Activated effector memory CD4-positive, alpha-beta T cell treated with Interleukin-2 at 50 U/mL for 16 hours (primary cell): ENCODE data around the gene MUC16.
"Not testable (repeated sequence)": the region's sequence is repeated elsewhere in the genome, so short reads cannot be mapped to it uniquely, and the experiment has no call there.

Experiments
- DNase-seq: peaks from one replicate; pipeline ENCODE4 v3.0.0-alpha.2; 2020

MUC16 gene

GRCh38 chr19:9009935-9010651 is at the start of gene MUC16:
TSS of gene MUC16 (minus strand) at chr19:9010409.
- no peak for DNase-seq

DNA sequence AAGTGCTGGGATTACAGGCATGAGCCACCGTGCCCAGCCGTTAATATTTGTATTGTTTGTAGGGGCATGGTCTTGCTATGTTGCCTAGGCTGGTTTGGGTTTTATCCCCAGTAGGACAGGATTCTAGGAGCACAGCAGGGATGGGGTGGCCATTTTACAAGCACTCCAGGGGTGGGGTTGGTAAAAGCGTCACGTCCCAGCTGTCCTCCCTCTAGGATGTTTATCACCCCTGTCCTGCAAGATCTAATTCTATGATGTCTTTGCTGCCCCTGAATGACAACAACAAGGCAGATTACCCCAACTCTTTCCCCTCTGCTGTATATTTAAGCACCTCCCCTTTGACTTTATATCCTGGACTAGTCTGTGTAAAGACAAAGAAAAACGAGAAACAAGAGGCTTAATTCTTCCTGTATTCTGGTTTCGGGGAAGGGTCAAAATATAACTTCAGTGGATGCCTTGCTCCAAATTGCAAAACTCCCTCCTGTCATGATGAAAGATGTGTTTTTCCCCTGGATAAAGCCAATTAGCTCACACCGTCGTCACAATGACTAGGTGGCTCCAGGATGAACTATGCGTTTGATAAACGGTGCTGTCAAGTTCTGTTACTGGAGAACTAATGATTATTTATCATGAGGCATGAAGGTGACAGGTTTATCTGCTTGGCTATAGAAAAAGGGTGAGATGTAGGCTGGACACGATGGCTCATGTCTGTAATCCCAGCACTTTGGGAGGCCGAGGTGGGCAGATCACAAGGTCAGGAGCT is 48.9 kb upstream of the MUC16 start:
- no peak for DNase-seq

DNA sequence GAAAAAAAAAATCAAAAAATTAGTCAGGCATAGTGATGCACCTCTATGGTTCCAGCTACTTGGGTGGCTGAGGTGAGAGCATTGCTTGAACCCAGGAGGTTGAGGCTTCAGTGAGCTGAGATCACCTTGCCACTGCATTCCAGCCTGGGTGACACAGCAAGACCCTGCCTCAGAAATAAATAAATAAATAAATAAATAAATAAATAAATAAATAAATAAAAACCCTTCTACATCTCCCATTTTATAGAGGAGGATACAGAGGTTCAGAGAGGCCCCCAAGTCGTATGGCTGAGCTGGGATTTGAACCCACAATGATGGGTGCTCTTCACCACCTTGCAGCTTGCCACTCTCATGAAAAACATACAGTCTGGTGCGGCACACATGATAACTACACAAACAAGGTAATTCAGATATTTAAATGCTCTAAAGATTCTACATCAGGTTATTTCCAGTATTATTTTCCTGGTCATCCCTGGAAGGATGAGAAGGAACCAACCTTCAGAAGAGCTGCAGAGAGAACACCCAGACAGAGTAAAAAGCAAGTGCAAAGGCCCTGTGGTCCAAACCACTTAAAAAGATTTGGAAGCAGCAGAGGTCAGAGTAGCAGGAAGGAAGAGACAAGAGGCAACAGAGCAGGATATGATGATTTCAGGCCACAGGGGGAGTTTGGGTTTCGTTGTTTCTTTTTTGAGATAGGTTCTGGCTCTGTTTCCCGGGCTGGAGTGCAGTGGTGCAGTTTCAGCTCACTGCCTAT is 47.5 kb upstream of the MUC16 start:
- no peak for DNase-seq

GRCh38 chr19:9056131-9056530 is 45.9 kb upstream of the MUC16 start:
- DNase-seq, result not testable (repeated sequence)

GRCh38 chr19:9054765-9055164 is 44.6 kb upstream of the MUC16 start:
- DNase-seq, result no peak

GRCh38 chr19:9054207-9054606 is 44.0 kb upstream of the MUC16 start:
- DNase-seq, result no peak

DNA sequence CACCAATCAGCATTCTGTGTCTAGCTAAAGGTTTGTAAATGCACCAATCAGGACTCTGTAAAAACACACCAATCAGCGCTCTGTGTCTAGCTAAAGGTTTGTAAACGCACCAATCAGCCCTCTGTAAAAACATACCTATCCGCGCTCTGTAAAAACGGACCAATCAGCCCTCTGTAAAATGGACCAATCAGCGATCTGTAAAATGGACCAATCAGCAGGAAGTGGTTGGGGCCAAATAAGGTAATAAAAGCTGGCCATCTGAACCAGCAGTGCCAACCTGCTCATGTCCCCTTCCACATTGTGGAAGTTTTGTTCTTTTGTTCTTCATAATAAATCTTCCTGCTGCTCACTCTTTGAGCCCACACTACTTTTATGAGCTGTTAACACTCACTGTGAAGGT is 43.5 kb upstream of the MUC16 start:
- not testable (repeated sequence) for DNase-seq

GRCh38 chr19:9052894-9053293 is 42.7 kb upstream of the MUC16 start:
- no peak for DNase-seq

DNA sequence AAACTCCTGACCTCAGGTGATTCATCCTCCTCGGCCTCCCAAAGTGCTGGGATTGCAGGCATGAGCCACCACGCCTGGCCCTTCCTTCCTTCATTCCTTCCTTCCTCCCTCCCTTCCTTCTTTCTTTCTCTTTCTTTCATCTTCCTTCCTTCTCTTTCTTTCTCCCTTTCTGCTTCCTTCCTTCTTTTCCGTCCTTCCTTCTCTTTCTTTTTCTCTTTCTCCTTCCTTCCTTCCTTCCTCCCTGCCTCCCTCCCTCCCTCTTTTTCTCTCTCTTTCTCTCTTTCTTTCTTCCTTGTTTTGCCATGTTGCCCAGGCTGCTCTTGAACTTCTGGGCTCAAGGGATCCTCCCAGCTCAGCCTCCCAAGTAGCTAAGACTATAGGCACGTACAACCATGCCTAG is 36.5 kb upstream of the MUC16 start:
- no peak for DNase-seq

DNA sequence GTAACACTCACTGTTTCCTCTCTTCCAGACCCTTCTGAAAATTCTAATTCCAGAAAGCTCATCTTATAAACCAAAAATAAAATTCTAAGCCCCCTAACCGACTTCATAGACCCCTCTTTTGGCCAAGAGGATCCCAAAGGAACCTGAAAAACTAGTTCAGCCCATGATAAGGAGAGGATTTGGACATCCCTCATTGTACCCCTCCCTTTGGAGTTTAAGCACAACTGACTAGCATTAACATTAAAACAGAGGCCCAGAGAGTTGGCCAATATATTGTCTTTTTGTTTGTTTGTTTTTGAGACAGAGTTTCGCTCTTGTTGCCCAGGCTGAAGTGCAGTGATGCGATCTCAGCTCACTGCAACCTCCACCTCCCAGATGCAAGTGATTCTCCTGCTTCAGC is 34.2 kb upstream of the MUC16 start:
- no peak for DNase-seq

DNA sequence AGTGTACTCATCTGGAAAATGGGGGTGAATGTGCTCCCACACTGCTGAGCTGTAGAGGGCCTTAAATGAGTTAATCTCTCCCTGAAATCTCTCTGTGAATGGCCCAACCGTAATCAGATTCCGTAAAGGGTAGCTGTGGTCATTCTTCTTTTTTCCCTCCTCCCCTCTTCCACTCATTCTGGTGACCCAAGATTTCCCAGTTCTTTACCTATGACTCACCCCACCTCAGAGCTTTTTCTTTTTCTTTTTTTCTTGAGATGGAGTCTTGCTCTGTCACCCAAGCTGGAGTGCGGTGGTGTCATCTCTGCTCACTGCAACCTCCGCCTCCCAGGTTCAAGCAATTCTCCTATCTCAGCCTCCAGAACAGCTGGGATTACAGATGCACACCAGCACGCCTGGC is 33.3 kb upstream of the MUC16 start:
- DNase-seq, result no peak

DNA sequence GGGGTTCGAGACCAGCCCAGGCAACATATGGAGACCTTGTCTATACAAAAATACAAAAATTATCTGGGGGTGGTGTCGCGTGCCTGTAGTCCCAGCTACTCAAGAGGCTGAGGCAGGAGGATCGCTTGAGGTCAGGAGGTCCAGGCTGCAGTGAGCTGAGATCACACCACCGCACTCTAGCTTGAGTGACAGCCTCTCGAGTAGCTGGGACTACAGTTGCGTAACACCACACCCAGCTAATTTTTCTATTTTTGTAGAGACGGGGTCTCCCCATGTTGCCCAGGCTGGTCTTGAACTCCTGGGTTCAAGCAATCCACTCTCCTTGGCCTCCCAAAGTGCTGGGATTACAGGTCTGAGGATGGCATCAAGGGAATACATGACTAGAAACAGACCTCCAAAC is 30.8 kb upstream of the MUC16 start:
- DNase-seq, result no peak

DNA sequence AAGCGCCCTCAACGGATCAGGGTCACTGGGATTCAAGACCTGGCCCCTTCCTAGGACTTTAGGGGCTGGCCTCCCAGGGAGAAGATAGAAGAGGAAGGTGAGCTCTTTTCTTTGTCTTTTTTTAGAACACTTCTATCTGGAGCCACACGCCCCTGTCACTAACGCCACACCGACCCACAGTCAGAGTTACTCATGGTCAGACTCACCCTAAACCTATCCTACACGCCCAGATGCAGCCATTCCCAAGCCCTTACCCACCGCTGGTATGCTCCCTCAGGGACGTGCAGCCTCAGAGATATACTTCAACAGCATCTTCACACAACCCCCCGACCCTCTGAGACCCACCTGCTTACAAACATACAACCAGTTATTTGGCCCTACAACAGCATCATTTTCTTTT is 29.9 kb upstream of the MUC16 start:
- no peak for DNase-seq

GRCh38 chr19:9039728-9040127 is 29.5 kb upstream of the MUC16 start:
- no peak for DNase-seq

DNA sequence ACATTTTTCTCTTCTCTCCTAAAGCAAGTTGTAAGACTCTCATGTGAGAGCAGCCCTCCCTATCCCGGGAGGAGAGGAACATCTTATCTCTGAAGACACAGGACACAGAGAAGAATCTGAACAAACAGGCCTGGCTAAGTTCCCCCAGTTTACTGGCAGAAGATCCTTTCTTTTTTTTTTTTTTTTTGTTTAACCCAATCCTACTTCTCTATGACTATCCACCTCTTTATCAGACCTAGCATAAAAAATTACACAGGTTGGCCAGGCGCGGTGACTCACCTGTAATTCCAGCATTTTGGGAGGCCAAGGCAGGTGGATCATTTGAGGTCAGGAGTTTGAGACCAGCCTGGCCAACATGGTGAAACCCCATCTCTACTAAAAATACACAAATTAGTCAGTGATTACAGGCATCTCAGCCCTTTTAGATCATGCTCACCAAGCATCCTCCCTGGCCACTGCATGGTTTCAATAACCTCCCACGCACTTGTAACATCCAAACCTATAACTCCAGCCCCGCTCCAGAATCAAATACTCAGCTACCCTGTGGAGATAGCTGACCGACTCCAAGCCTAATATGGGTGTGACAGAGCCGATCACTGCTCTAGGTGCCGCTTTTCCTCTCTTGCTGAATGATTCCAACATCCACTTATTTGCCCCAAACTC is 27.3 kb upstream of the MUC16 start:
- DNase-seq, result no peak

- no peak for DNase-seq
Observed at GRCh38 chr19:9032136-9032631, 22.0 kb upstream of the MUC16 start.

- DNase-seq, result no peak
Observed at GRCh38 chr19:9018163-9018875, 8.1 kb upstream of the MUC16 start.

- DNase-seq, result no peak
Observed at GRCh38 chr19:9014803-9015202, 4.6 kb upstream of the MUC16 start.

DNA sequence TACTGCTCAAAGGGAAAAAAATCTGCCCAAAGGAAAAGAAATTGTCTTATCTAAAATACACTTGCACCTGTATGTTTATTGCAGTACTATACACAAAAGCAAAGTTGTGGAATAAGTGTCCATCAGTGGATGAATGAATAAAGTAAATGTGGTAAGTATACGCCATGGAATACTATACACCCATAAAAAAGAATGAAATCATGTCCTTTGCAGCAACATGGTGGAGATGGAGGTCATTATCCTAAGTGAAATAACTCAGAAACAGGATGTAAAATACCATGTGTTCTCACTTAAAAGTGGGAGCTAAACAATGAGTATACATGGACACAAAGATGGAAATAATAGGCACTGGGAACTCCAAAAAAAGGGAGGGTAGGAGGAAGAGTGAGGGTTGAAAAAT is 3.8 kb upstream of the MUC16 start:
- DNase-seq, result no peak

- DNase-seq, result no peak
Observed at GRCh38 chr19:9011875-9012274, 1.7 kb upstream of the MUC16 start.

DNA sequence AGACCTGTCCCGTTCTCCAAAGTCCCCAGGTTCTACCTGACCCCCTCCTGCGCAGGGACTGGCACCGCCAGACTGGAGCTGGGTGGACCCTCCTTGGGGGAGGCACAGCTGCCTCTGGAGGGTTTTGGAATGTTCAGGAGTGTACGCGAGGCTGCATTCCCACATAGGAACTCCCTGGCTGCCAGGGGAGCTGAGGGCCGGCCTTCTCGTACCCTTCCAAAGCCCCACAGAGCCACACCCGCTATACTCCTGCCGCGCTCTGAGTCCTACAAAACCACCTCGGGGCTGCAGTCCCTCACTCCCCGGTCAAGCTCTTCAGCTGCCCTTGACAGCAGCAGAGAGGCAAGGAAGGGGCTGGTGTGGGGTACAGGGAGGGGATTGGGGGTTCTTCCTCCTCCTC is 484 bp upstream of the MUC16 start:
- no peak for DNase-seq

DNA sequence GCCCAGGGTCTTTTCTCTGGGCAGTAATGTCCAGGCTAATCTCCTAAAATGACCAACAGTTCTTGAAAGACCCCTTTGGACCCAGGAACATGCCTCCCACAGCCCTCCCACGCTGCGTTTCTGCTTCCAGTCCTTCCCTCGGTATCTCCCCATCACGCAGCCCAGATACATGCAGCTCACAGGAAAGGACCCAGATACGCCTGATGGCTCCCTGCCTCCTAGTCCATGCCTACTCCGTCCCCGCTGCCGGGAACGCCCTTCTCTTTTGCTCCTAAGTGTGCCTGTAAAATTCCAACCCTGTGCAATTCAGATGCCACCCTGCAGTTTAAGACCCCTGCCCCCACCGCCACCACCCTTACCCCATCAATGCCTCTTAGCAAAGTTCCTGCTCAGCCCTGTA is 778 bp downstream of the MUC16 start:
- DNase-seq, result no peak

DNA sequence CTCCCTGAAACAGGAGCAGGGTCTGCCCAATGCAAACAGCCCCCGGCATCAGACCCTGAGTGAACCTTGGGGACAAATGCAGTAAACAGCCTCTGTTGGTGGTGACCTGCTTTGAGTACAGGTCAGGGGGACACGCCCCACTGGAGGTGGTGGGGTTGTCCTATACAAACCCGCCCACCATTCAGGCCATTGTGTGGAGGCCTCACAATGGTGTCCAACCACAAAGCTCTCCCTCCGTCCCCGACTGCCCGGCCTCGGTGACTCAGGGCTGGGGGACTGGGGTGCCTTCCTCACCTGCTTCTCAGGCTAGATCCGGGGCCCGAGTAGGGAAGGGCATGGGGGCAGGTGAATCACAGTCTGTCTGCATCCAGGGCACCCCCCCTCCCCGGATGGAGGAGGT is 1.5 kb downstream of the MUC16 start:
- DNase-seq, result no peak
